DOHH2 (cell line): ENCODE results near the gene PTPRK.

Source experiments
- H3F3A ChIP-seq: fragments of 200-600 bp; sonication (generic), shearing (Covaris generic); 2 replicates; pipeline ENCODE4 v1.6.0; 2016; ENCODE audit warnings: antibody characterized with exemption, mild to moderate bottlenecking; ENCODE audit not compliant: control insufficient read depth, insufficient read depth
- H3K27ac ChIP-seq: fragments of 200-600 bp; sonication (generic); 2 replicates; pipeline ENCODE4 v1.5.1; 2014; ENCODE audit warnings: low read depth, mild to moderate bottlenecking, low read length, moderate library complexity
- H3K27me3 ChIP-seq: fragments of 200-600 bp; sonication (generic); 2 replicates; pipeline ENCODE4 v1.6.1; 2014; ENCODE audit warnings: mild to moderate bottlenecking, low read length, mixed read lengths; ENCODE audit not compliant: control insufficient read depth
- H3K36me3 ChIP-seq: fragments of 200-600 bp; sonication (generic); 2 replicates; pipeline ENCODE4 v1.6.1; 2014; ENCODE audit warnings: mild to moderate bottlenecking, low read length, moderate library complexity, mixed read lengths; ENCODE audit not compliant: control insufficient read depth
- H3K4me1 ChIP-seq: fragments of 200-600 bp; sonication (generic); 2 replicates; pipeline ENCODE4 v1.6.1; 2014; ENCODE audit warnings: mild to moderate bottlenecking, low read length, mixed read lengths; ENCODE audit not compliant: control insufficient read depth
- H3K4me2 ChIP-seq: fragments of 200-600 bp; sonication (generic); 2 replicates; pipeline ENCODE4 v1.6.0; 2014; ENCODE audit warnings: mild to moderate bottlenecking, low read length, moderate library complexity
- H3K4me3 ChIP-seq: fragments of 200-600 bp; sonication (generic); 2 replicates; pipeline ENCODE4 v1.5.1; 2014; ENCODE audit warnings: mild to moderate bottlenecking, low read length, mixed read lengths
- H3K79me2 ChIP-seq: fragments of 200-600 bp; sonication (generic); 2 replicates; pipeline ENCODE4 v1.6.1; 2014; ENCODE audit warnings: mild to moderate bottlenecking, low read length, mixed read lengths; ENCODE audit not compliant: control insufficient read depth
- H3K9me2 ChIP-seq: fragments of 200-600 bp; sonication (generic); replicated peaks from 2 replicates; pipeline ENCODE4 v1.6.1; 2014; ENCODE audit warnings: mild to moderate bottlenecking, low read length, mixed read lengths; ENCODE audit not compliant: control insufficient read depth
- H3K9me3 ChIP-seq: fragments of 200-600 bp; sonication (generic); 2 replicates; pipeline ENCODE4 v1.6.1; 2014; ENCODE audit warnings: antibody characterized with exemption, low read length, mixed read lengths; ENCODE audit not compliant: control insufficient read depth, insufficient read depth
- H4K20me1 ChIP-seq: fragments of 200-600 bp; sonication (generic); 2 replicates; pipeline ENCODE4 v1.6.0; 2014; ENCODE audit warnings: low read depth, mild to moderate bottlenecking, antibody characterized with exemption, low read length, moderate library complexity; ENCODE audit not compliant: control insufficient read depth, insufficient read depth
- EZH2phosphoT487 ChIP-seq: fragments of 200-600 bp; sonication (generic); IDR thresholded peaks from 2 replicates; pipeline ENCODE4 v1.6.1; 2017; ENCODE audit warnings: borderline replicate concordance, mild to moderate bottlenecking, antibody characterized with exemption, low read length, moderate library complexity, mixed read lengths
- TF ChIP-seq, protein P1 (sequence below): fragments of 200-600 bp; sonication (generic); IDR thresholded peaks from one replicate; pipeline ENCODE4 v1.5.1; 2014; ENCODE audit warnings: antibody characterized with exemption, mild to moderate bottlenecking, low read depth, low read length; ENCODE audit not compliant: poor library complexity, severe bottlenecking

The PTPRK gene

DNA sequence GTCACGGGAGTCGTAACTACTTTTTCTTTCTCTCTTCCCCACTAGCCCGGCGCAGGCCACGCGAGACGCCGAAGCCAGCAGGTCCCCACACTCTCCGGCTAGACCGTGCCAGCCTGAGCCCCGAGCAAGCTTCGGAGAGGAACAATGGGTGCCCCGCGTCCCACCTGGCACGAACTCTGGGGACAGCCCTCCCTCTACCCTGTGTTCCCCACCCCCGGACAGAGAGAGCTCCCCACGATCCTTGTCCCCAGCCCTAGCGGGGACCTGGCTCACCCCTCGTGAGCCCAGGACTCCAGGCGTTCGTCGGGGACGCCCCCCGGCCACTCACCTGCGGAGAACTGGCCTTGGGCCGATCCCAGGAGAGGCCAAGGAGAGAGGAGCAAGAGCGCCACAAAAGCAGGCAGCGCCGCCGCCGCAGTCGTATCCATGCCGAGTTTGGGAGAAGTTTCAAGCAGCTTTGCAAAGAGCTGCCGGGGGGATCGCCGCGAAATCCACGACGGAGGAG is 416 bp downstream of the PTPRK start:
- H3F3A ChIP-seq, result no peaks in the 10 kb centered on the region
- TF ChIP-seq, protein P1, sequence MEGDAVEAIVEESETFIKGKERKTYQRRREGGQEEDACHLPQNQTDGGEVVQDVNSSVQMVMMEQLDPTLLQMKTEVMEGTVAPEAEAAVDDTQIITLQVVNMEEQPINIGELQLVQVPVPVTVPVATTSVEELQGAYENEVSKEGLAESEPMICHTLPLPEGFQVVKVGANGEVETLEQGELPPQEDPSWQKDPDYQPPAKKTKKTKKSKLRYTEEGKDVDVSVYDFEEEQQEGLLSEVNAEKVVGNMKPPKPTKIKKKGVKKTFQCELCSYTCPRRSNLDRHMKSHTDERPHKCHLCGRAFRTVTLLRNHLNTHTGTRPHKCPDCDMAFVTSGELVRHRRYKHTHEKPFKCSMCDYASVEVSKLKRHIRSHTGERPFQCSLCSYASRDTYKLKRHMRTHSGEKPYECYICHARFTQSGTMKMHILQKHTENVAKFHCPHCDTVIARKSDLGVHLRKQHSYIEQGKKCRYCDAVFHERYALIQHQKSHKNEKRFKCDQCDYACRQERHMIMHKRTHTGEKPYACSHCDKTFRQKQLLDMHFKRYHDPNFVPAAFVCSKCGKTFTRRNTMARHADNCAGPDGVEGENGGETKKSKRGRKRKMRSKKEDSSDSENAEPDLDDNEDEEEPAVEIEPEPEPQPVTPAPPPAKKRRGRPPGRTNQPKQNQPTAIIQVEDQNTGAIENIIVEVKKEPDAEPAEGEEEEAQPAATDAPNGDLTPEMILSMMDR, result no peak
- no peak for TF ChIP-seq EZH2phosphoT487
- H3K4me1 ChIP-seq, result no peaks in the 10 kb centered on the region
- no peaks in the 10 kb centered on the region for H3K36me3 ChIP-seq
- peaks cover 6% of the 10 kb centered on the region for H3K27me3 ChIP-seq
- no peak overlapping the region for H3K4me3 ChIP-seq
- no peaks in the 10 kb centered on the region for H3K9me2 ChIP-seq
- H3K9me3 ChIP-seq, result no peaks in the 10 kb centered on the region
- no peaks in the 10 kb centered on the region for H4K20me1 ChIP-seq
- H3K4me2 ChIP-seq, result peak overlapping the region; percentile 24; the same call in 1 of the 2 replicates
- H3K79me2 ChIP-seq, result no peaks in the 10 kb centered on the region
- no peak overlapping the region for H3K27ac ChIP-seq

DNA sequence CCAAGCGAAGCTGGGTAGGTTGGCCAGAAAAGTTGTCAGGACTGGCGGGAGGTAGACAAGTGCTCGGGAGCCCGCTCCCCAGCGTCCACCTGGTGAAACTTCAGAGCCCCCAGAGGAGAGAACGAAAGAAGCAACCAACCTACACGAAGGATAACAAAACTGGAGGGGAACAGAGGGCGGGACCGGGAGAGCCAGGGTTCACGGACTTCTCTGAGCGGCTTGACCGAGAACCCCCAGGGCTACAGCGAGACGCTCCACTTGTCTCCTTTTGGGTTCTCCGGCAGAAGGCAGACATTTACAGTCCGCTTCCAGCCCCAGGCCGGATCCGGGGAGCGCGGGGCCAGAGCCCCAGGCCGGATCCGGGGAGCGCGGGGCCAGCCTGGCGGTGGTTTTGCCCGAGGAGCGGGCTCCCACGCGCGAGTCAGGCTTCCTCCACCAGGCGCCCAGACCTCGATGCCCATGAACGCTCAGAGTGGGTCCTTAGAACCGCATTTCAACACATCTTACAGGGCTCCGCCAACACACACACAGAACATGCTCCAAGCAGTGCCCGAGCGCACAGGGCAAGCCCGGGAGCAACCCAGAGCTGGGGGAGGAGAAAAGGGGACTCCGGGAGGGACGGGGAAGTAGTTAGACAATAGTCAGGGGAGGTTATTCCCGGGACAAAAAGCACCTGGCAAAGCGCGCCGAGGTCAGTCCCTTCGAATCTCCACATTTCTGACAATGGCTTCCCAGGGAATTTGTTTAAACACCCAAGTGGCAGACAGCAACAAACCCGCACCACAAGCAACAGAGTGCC is 1.1 kb downstream of the PTPRK start:
- Histone ChIP-seq H3K9me3 (no peaks in the 10 kb centered on the region), H3F3A (no peaks in the 10 kb centered on the region), H3K9me2 (no peaks in the 10 kb centered on the region), H3K36me3 (no peaks in the 10 kb centered on the region), H3K4me1 (no peaks in the 10 kb centered on the region), H3K79me2 (no peaks in the 10 kb centered on the region), H3K27ac (no peak overlapping the region), H4K20me1 (no peaks in the 10 kb centered on the region), H3K4me3 (no peak overlapping the region), H3K4me2 (no peak overlapping the region), H3K27me3 (peaks cover 6% of the 10 kb centered on the region)
- no peak for TF ChIP-seq EZH2phosphoT487
- TF ChIP-seq, protein P1, result no peak

DNA sequence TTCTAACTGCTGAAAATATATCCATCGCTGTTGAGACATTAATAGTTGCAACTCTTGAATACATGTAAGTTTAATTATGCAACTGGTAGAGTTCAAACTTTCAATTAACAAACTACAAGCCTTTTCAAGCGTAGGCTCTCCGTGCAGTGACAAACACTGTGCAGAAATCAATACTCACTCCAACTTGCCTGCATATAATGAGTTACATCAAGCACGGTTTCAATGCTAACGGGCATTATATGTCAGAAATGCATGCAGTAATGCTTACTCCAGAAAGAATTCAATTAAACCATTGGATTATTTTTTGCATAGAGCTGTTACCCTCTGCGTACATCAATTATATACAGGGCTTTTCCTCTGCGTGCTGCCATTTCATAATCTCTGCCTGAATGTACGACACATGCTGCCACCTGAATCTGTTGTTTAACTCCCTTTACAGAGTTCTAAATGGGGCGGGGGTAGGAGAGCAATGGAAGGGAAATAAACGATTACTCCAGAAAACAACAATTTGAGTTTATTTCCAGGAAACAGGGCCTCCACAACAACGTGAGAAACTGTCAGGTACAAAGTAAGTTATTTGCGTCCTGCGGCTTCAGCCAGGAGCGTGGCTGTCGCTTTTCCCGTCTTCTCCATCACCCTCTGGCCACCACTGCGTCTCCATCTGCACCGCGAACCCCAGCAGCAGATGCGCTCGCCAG is 1.8 kb downstream of the PTPRK start:
- Histone ChIP-seq H3K79me2 (no peaks in the 10 kb centered on the region), H3K4me1 (no peaks in the 10 kb centered on the region), H3K27ac (no peak overlapping the region), H4K20me1 (no peaks in the 10 kb centered on the region), H3F3A (no peaks in the 10 kb centered on the region), H3K9me2 (no peaks in the 10 kb centered on the region), H3K4me3 (no peak overlapping the region), H3K4me2 (no peak overlapping the region), H3K36me3 (no peaks in the 10 kb centered on the region), H3K9me3 (no peaks in the 10 kb centered on the region), H3K27me3 (peaks cover 6% of the 10 kb centered on the region)
- TF ChIP-seq, protein P1, result no peak
- TF ChIP-seq EZH2phosphoT487, result no peak
